CD4-positive, CD25-positive, alpha-beta regulatory T cell (primary cell): ENCODE data around the gene CACNA1G. TPM values are rescaled to one million over a fixed set of nuclear protein-coding genes. Genes with fewer than 3 reads are reported as not detected.

Source experiments
- ATAC-seq, 2 donors: fragments of 150-1000 bp; cut with Tn5 transposase; one replicate each; pipeline ENCODE4 v1.10.0; 2021; ENCODE audit warnings: low read depth in 2 of 2, moderate number of reproducible peaks in 2 of 2, moderate library complexity in 1 of 2
- DNase-seq, 3 donors: peaks; one replicate each; pipeline versions ENCODE4 v3.0.0 to v3.0.0-alpha.2; 2012 to 2022; ENCODE audit warnings: mixed read lengths in 1 of 3
- H3K27ac ChIP-seq: one replicate; pipeline ENCODE4 v1.7.0; 2013; ENCODE audit warnings: mild to moderate bottlenecking, low read length; ENCODE audit not compliant: insufficient read depth, poor library complexity, severe bottlenecking
- H3K27me3 ChIP-seq: one replicate; pipeline ENCODE4 v1.7.0; 2013; ENCODE audit warnings: low read length; ENCODE audit not compliant: control insufficient read depth, insufficient read depth
- H3K36me3 ChIP-seq: one replicate; pipeline ENCODE4 v1.7.0; 2013; ENCODE audit warnings: mild to moderate bottlenecking, low read length, moderate library complexity; ENCODE audit not compliant: control insufficient read depth, insufficient read depth
- H3K4me1 ChIP-seq: 2 replicates; pipeline ENCODE4 v1.7.0; 2013; ENCODE audit warnings: mild to moderate bottlenecking, low read length; ENCODE audit not compliant: insufficient read depth, control insufficient read depth, poor library complexity, severe bottlenecking
- H3K4me3 ChIP-seq: one replicate; pipeline ENCODE4 v1.7.0; 2013; ENCODE audit warnings: low read depth, mild to moderate bottlenecking, low read length, moderate library complexity
- H3K9me3 ChIP-seq, 2 experiments: 1 replicate in 1 of 2; 2 replicates in 1 of 2; pipeline ENCODE4 v1.7.0; 2013; ENCODE audit warnings: low read length in 2 of 2, mild to moderate bottlenecking in 1 of 2, moderate library complexity in 1 of 2; ENCODE audit not compliant: control insufficient read depth in 2 of 2
- H3K27ac Mint-ChIP-seq, 3 donors: one replicate each; pipeline ENCODE4 v1.8.0; 2020 to 2022; ENCODE audit warnings: mild to moderate bottlenecking in 3 of 3, mixed read lengths in 3 of 3, moderate library complexity in 2 of 3
- H3K27me3 Mint-ChIP-seq: one replicate; pipeline ENCODE4 v1.8.0; 2022; ENCODE audit warnings: mild to moderate bottlenecking, mixed read lengths
- H3K36me3 Mint-ChIP-seq: one replicate; pipeline ENCODE4 v1.8.0; 2020; ENCODE audit warnings: mixed read lengths
- H3K4me1 Mint-ChIP-seq, 4 donors: one replicate each; pipeline ENCODE4 v1.8.0; 2020 to 2022; ENCODE audit warnings: mixed read lengths in 4 of 4, mild to moderate bottlenecking in 1 of 4
- H3K4me3 Mint-ChIP-seq, 4 donors: one replicate each; pipeline ENCODE4 v1.8.0; 2020 to 2022; ENCODE audit warnings: mild to moderate bottlenecking in 4 of 4, mixed read lengths in 4 of 4, moderate library complexity in 3 of 4
- H3K9me3 Mint-ChIP-seq, 7 donors: one replicate each; pipeline ENCODE4 v1.8.0; 2020 to 2022; ENCODE audit warnings: mixed read lengths in 7 of 7, mild to moderate bottlenecking in 3 of 7, moderate library complexity in 2 of 7
- polyA plus RNA-seq, 4 donors: library from polyadenylated mRNA; unstranded; fragments of 300-500 nt; fragmentation: Illumina TruSeq; gene quantifications; one replicate each; pipeline ENCODE4 v1.2.3, GENCODE V29; 2021
- total RNA-seq: library from RNA; stranded (reverse); gene quantifications from one replicate; pipeline ENCODE4 v1.2.3, GENCODE V29; 2022

The CACNA1G gene
- total and polyA plus RNA-seq, 5 donors from 2014 or later = 0.05 TPM; not detected in 4

- no peak for ATAC-seq
Measured at GRCh38 chr17:50545311-50545710, 15.2 kb upstream of the CACNA1G start.

GRCh38 chr17:50546701-50547034 is 13.8 kb upstream of the CACNA1G start:
- Histone ChIP-seq H3K27me3 (no peaks in the 10 kb centered on the region), H3K4me1 (peaks cover 18% of the 10 kb centered on the region), H3K27ac (no peak overlapping the region), H3K4me3 (peak overlapping the region; percentile 51), H3K9me3 (no peaks in the 10 kb centered on the region), H3K36me3 (no peaks in the 10 kb centered on the region)
- Mint-ChIP-seq H3K9me3 (no peaks in the 10 kb centered on the region), H3K27me3 (no peaks in the 10 kb centered on the region), H3K4me1 (peaks cover 0 to 27% (median 9%) of the 10 kb centered on the region in 4 donors), H3K27ac (peak overlapping the region in 2 of 3 donors; percentile 75 to 86), H3K4me3 (peak overlapping the region; percentile 68 to 95 (median 86)), H3K36me3 (peaks cover 3% of the 10 kb centered on the region)
- no peak for ATAC-seq
- no peak for DNase-seq

More at GRCh38 chr17:50545311-50545710, 15.2 kb upstream of the CACNA1G start:
- Mint-ChIP-seq H3K27me3 (no peaks in the 10 kb centered on the region), H3K36me3 (peaks cover 3% of the 10 kb centered on the region), H3K27ac (no peak overlapping the region), H3K4me1 (peaks cover 0 to 32% (median 9%) of the 10 kb centered on the region in 4 donors), H3K4me3 (no peak overlapping the region), H3K9me3 (no peaks in the 10 kb centered on the region)
- H3K9me3 ChIP-seq = no peaks in the 10 kb centered on the region
- no peaks in the 10 kb centered on the region for H3K36me3 ChIP-seq
- no peak overlapping the region for H3K4me3 ChIP-seq
- no peaks in the 10 kb centered on the region for H3K27me3 ChIP-seq
- DNase-seq = no peak
- peaks cover 24% of the 10 kb centered on the region for H3K4me1 ChIP-seq
- no peak overlapping the region for H3K27ac ChIP-seq

- Mint-ChIP-seq H3K4me1 (peaks cover 0 to 25% (median 8%) of the 10 kb centered on the region in 4 donors), H3K27ac (peak within 1 kb of the TSS; percentile 69 to 86 (median 75)), H3K4me3 (peak within 1 kb of the TSS; percentile 68 to 95 (median 88)), H3K36me3 (peaks cover 3% of the 10 kb centered on the region), H3K9me3 (no peaks in the 10 kb centered on the region), H3K27me3 (no peaks in the 10 kb centered on the region)
- Histone ChIP-seq H3K27ac (peak within 1 kb of the TSS; percentile 51), H3K4me1 (peaks cover 14% of the 10 kb centered on the region), H3K9me3 (no peaks in the 10 kb centered on the region), H3K27me3 (no peaks in the 10 kb centered on the region), H3K36me3 (no peaks in the 10 kb centered on the region), H3K4me3 (peak within 1 kb of the TSS; percentile 51)
- peak; percentile 83 to 88 for ATAC-seq
- DNase-seq = peak; percentile 78 to 92 (median 83)
Measured at GRCh38 chr17:50547035-50547735, 13.3 kb upstream of the CACNA1G start, which contains the start of gene SPATA20. SPATA20 (plus strand) TSS chr17:50547174; CDS start chr17:50547209, 35 bp downstream.

- Histone ChIP-seq H3K4me1 (peaks cover 9% of the 10 kb centered on the region), H3K9me3 (no peaks in the 10 kb centered on the region), H3K27me3 (no peaks in the 10 kb centered on the region), H3K27ac (no peak overlapping the region), H3K4me3 (no peak overlapping the region), H3K36me3 (no peaks in the 10 kb centered on the region)
- no peak for ATAC-seq
- Mint-ChIP-seq H3K4me3 (peak overlapping the region; percentile 59 to 95 (median 88)), H3K36me3 (peaks cover 3% of the 10 kb centered on the region), H3K27me3 (no peaks in the 10 kb centered on the region), H3K27ac (peak overlapping the region in 2 of 3 donors; percentile 36 to 69), H3K9me3 (no peaks in the 10 kb centered on the region), H3K4me1 (peaks cover 0 to 20% (median 4%) of the 10 kb centered on the region in 4 donors)
- DNase-seq = no peak
Measured at GRCh38 chr17:50547736-50548083, 12.8 kb upstream of the CACNA1G start.

GRCh38 chr17:50548831-50549230 is 11.7 kb upstream of the CACNA1G start:
- H3K27me3 Mint-ChIP-seq = no peaks in the 10 kb centered on the region
- DNase-seq = no peak
- peaks cover 3% of the 10 kb centered on the region for H3K36me3 Mint-ChIP-seq
- Histone ChIP-seq H3K4me3 (no peak overlapping the region), H3K4me1 (peaks cover 8% of the 10 kb centered on the region), H3K27ac (no peak overlapping the region), H3K9me3 (no peaks in the 10 kb centered on the region), H3K27me3 (no peaks in the 10 kb centered on the region), H3K36me3 (no peaks in the 10 kb centered on the region)
- no peaks in the 10 kb centered on the region for H3K9me3 Mint-ChIP-seq
- H3K4me1 Mint-ChIP-seq = peaks cover 0 to 16% (median 6%) of the 10 kb centered on the region in 4 donors
- H3K4me3 Mint-ChIP-seq = peak overlapping the region in 1 of 4 donors; percentile 35
- ATAC-seq = no peak
- H3K27ac Mint-ChIP-seq = no peak overlapping the region

GRCh38 chr17:50549256-50549941 is 11.1 kb upstream of the CACNA1G start:
- H3K9me3 ChIP-seq = no peaks in the 10 kb centered on the region
- peaks cover 3% of the 10 kb centered on the region for H3K36me3 Mint-ChIP-seq
- H3K27ac ChIP-seq = no peak overlapping the region
- ATAC-seq (no peak), DNase-seq (no peak)
- H3K9me3 Mint-ChIP-seq = no peaks in the 10 kb centered on the region
- peaks cover 8% of the 10 kb centered on the region for H3K4me1 ChIP-seq
- no peaks in the 10 kb centered on the region for H3K27me3 Mint-ChIP-seq
- peaks cover 0 to 16% (median 6%) of the 10 kb centered on the region in 4 donors for H3K4me1 Mint-ChIP-seq
- peak overlapping the region in 1 of 3 donors; percentile 64 for H3K27ac Mint-ChIP-seq
- peak overlapping the region in 1 of 4 donors; percentile 55 for H3K4me3 Mint-ChIP-seq
- no peaks in the 10 kb centered on the region for H3K36me3 ChIP-seq
- H3K4me3 ChIP-seq = no peak overlapping the region
- no peaks in the 10 kb centered on the region for H3K27me3 ChIP-seq

- H3K4me1 ChIP-seq = peaks cover 8% of the 10 kb centered on the region
- no peaks in the 10 kb centered on the region for H3K36me3 ChIP-seq
- peaks cover 0 to 14% (median 6%) of the 10 kb centered on the region in 4 donors for H3K4me1 Mint-ChIP-seq
- H3K9me3 Mint-ChIP-seq = no peaks in the 10 kb centered on the region
- H3K36me3 Mint-ChIP-seq = peaks cover 6% of the 10 kb centered on the region
- ATAC-seq = no peak
- H3K27me3 Mint-ChIP-seq = no peaks in the 10 kb centered on the region
- no peak for DNase-seq
- no peak overlapping the region for H3K27ac Mint-ChIP-seq
- no peak overlapping the region for H3K27ac ChIP-seq
- peak overlapping the region in 1 of 4 donors; percentile 55 for H3K4me3 Mint-ChIP-seq
- no peaks in the 10 kb centered on the region for H3K27me3 ChIP-seq
- no peak overlapping the region for H3K4me3 ChIP-seq
- H3K9me3 ChIP-seq = no peaks in the 10 kb centered on the region
Measured at GRCh38 chr17:50549969-50550368, 10.5 kb upstream of the CACNA1G start.
